HG03039 (cell line): ENCODE measurements around the gene BIRC5.

Experiments
- ATAC-seq: cut with Tn5 transposase; IDR thresholded peaks from one replicate; pipeline ENCODE4 v1.9.1; 2021; ENCODE audit warnings: mild to moderate bottlenecking, moderate library complexity; ENCODE audit not compliant: unreplicated experiment

The BIRC5 gene

DNA sequence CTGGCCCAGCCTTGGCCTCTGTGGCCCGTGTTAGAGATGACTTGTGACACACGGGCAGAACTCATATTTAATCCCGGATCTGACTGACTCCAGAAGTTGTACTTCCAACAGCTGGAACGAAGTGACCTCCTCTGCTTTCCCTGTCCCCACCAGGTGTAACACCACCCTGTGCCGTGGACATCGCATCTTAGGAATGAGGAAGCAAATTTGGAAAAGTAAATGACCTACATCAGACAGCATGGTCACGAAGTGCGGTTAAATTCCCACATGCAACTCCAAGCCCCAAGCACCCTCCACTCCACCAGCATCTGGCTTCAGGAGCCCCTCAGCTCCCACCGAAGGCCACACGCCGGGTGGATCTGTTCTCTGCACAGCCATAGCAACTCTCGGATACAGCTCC lies 30.1 kb upstream of the BIRC5 start:
- ATAC-seq: no peak

DNA sequence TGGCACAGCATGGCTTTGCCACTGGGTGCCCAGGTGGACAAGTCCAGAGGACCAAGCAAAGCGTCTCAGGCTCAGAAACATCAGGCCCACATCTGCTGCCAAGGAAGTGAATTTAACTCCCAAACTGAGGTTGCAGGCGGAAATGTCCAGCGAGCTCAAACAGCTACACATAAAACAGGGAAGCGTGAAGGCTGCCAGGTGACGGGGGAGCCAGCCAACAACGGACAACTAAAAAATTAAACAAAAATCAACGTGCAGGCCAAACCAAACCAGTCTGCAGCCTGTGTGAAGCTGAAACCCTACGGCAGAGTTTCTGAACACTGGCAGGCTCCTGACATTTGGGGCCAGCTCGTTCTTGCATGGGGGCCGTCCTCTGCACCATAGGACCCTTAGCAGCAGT lies 29.7 kb upstream of the BIRC5 start:
- no peak for ATAC-seq

DNA sequence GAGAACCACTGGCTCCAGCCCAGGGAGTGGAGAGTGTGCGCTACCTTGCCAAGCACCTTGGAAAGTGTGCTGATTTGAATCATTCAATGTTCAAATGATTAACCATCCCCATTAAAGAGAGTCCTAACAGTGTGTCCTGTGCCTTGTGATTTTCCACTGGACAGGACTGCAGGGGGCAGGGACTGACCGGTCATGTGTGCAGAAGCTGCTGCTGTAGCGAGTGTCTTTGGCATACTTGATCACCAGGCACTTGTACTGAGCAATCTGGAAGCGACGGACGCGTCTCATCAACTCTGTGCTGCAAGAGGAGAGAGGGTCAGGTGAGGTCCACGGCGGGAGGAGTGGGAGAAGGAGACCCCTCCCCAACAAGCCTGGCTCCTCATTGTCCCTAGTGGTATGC lies 29.2 kb upstream of the BIRC5 start:
- no peak for ATAC-seq

DNA sequence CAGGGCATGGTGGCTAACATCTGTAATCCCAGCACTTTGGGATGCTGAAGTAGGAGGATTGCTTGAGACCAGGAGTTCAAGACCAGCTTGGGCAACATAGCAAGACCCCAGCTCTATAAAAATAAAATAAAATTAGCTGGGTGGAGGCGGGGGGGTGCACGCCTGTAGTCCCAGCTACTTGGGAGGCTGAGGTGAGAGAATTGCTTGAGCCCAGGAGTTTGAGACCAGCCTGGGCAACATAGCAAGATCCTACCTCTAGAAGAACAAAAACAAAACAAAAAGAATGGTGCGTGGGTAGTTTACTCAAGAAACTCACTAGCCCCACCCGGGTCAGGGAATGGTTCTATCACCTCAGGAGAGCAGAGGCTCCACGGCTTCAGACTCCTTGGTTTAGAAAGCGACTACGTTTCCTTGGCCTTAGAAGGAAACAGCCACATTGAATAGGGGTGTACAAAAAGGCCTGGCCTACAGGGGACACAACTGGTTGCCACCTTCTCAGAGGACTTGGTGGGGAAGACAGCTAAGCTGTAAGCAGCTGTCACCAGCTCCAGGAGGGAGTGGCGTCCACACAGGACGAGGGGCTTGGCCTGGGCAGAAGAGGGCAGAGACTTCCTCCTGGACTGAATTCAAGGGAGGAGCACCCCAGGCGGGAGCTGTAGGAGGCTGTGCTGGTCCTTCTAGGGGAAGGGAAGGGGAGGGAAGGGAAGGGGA lies 27.9 kb upstream of the BIRC5 start:
- no peak for ATAC-seq

DNA sequence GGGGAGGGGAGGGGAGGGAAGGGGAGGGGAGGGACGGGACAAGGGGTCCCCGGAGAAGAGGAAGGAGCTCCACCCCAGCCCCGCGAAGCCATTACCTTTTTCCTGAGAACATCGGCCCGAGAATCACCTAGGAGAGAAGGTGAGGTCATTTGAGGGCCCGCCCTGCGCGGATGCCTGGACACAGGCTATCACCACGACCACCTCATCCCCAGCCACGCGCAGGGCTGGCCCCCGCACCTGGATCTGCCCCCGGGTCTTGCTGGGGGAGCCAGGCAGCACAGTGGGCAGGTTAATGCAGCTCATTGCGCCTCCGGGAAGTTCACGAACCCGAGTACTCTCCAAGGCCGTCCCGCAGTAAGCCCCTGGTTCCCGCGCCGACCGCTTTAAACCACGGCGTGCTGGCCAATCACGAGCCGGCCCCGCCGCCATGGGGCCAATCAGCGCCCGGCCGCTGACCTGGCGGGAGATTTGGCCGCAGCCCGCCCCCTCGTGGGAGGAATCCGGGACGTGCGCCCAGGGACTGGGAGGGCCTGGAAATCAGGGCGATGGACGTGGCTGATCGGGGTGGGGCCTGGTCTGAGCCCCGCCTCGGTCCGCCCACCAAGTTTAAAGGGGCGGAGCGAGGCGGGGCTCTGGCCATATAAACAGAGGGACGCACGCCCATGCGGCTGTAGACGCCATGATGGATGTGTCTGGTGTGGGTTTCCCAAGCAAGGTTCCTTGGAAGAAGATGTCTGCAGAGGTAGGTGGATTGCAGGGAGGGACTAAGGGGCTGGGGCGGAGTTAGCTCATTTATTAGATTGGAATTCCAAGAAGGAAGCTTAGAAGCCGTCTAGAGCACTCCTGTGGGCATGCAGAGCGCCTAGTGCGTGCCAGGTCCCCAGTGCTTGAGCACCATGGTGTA lies 27.1 kb upstream of the BIRC5 start, which contains the start of the genes AFMID and TK1:
Gene AFMID (plus strand): TSS at position 671 of the 904 bp plus-strand sequence. CDS start 9 bp downstream, at position 680.
Gene TK1 (minus strand): TSS at position 361 of the 904 bp plus-strand sequence. CDS start 58 bp downstream, at position 303.
- peak; percentile 79 for ATAC-seq

DNA sequence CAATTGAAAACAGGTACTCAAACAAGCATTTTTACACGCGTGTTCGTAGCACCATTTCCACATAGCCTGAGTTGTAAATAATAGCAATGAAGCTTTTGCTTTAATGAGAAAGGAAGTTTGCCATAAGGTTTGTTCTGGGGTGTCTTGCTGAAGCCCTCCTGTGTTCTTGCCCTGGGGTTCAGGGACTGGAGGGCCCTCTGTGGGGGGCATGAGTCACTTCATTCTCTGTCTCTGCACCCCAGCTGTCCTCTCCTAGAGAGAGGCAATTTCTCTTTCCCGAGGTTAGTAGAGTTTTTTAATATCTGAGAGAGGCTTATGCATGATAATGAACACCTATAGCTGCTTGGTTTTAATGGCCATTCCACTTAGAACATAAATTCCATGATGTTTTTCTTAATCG lies 17.3 kb upstream of the BIRC5 start:
- no peak for ATAC-seq

DNA sequence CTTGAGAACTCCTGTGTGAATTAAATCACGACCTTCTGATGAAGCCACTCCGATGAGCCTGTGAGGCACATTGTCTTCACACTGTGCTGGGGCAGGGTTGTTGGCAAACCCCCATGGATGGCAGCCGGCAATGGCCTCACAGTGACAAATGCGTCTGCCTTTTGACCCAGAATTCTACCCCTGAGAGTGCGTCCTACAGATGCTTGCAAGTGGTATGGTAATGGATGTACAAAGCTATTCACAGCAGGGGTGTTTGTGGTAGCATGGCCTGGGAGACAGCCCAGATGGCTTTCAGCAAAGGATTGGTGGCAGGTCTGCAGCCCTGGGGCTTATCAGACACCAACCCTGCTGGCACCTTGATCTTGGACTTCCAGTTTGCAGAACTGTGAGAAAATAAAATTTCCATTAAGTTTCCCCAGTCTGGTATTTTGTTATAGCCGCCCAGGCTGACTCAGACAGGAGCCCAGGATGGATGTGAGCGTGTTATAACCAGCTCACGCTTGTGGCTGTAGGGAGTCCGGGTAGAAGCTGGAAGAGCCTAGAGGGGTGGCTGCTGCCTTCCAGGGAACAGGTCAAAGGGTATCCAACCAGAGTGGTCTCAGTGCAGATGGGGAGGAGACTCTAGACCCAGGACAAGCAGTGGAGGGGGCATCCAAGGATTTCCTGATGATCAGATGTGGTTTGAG lies 16.8 kb upstream of the BIRC5 start:
- no peak for ATAC-seq

DNA sequence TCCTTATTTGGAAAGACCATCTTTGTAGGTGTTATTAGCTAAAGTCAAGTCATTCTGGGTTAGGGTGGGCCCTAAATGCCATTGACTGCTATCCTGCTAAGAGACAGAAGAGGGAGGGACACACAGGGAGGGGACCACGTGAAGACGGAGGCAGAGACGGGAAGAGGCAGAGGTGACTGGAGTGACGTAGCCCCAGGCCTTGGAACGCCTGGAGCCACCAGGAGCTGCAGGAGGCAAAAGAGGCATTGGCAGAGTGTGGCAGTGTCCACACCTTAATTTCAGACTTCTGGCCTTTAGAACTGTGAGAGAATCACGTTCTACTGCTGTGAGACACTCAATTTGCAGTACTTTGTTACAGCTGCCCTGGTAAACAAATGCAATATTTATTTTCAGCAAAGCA lies 13.6 kb upstream of the BIRC5 start:
- no peak for ATAC-seq

DNA sequence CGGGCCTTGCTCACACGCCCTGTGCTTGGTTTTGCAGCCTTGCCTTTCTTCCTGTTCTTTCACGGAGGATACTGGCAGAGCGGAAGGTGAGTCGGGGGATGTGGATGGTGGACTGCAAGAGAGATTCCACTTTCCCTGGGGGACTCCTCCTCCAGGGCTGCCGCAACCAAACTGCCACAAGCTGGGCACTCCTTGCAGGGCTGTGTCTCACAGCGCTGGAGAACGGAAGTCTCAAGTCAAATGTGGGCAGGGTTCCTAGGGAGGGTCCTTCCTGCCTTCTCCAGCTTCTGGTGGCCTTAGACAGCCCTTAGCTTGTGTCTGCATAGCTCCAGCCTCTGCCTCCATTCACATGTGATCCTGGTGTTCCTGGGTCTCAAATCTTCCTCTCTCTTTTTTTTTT lies 11.4 kb upstream of the BIRC5 start:
- ATAC-seq: no peak

DNA sequence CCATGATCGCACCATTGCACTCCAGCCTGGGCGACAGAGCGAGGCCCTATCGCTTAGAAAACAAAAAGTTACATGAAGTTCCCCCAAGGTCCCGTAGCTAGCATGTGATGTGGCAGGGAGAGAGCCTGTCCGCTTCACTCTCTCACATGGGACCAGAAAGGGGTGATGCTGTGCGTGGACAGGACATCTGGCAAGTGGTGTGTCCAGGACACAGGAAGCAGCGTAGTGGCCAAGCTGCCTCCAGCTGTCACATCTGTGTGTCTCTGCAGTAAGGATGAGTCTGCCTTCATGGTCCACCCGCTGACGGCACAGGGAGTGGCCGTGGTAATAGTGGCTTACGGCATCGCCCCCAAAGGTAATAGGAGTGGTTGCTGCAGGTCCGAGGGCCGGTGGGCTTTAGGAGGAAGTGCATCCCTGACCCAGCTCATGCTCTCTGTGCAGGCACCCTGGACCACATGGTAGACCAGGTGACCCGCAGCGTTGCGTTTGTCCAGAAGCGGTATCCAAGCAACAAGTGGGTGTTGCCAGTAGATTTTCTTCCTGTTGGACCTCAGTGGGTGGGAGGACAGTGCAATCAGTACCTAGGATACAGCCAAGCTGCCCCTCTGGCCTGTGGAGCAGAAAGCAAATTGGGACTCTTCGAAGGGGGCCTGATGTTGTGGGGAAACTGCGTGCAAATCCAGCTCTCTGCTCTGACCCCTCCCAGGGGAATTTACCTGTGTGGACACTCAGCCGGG lies 9.5 kb upstream of the BIRC5 start:
- ATAC-seq: no peak

DNA sequence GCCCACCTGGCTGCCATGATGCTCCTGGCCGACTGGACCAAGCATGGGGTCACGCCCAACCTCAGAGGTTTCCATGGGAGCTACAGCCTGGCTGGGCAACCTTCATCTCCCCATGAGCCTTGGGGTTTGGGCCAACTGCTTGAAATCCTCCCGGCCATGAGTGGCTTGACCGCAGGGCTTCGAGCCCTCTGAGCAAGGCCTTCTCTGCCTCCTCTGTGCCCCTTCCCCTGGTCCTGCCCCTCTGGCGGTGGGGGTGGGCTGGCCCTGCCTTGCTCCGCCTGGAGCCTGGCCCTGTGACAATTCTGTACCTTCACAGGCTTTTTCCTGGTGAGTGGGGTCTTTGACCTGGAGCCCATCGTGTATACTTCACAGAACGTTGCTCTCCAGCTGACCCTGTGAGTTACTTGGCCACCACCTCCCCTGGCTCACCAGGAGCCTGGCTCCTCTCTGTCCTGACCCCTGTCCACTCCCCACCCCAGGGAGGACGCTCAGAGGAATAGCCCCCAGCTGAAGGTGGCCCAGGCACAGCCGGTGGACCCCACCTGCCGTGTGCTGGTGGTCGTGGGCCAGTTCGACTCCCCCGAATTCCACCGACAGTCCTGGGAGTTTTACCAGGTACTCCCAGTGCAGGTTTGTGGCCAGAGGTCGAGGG lies 8.8 kb upstream of the BIRC5 start:
- no peak for ATAC-seq

DNA sequence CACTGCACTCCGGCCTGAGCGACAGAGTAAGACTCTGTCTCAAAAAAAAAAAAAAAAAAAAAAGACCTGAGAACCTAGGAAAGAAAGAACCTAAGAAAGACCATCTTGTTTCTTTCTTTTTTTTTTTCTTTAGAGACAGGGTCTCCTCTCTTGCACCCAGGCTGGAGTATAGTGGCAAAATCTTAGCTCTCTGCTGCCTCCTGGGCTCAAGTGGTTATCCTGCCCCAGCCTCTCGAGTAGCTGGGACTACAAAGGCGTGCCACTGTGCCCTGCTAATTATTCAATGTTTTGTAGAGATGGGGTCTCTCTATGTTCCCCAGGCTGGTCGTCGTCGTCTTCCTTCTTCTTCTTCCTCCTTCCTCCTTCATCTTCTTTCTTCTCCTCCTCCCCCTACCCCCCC lies 7.8 kb upstream of the BIRC5 start:
- no peak for ATAC-seq

DNA sequence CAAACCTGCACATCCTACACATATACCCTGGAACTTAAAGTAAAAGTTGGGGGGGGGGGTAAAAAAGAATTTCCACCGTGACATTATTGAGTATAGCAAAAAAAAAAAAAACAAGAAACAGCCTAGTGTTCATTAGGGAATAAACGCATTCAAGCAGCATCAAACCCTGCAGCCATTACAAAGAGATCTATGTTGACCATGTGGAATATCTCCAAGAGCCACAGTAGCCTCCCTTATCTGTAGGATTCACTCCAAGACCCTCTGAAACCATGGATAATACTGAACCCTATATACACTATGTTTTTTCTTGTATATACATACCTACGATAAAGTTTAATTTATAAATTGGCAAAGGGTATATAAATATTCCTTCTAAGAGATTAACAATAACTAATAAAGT lies 5.6 kb upstream of the BIRC5 start:
- ATAC-seq: no peak

DNA sequence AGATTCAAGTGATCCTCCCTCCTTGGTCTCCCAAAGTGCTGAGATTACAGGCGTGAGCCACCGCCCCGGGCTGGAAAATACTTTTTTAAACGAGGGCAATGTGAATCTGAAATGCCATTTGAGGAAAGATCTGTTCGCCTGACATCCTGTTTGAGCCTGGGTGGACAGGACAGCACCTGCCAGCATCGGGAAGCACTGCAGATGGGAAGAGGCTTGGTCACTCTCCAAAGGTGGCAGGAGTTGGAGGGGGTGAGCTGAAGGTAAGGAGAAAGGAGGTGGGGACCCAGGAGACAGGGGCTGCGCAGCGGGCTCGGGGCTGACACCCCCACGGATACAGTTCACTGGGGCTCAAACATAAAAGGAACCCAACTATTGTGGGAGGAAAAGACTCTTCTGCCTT lies 3.9 kb upstream of the BIRC5 start:
- ATAC-seq: no peak

DNA sequence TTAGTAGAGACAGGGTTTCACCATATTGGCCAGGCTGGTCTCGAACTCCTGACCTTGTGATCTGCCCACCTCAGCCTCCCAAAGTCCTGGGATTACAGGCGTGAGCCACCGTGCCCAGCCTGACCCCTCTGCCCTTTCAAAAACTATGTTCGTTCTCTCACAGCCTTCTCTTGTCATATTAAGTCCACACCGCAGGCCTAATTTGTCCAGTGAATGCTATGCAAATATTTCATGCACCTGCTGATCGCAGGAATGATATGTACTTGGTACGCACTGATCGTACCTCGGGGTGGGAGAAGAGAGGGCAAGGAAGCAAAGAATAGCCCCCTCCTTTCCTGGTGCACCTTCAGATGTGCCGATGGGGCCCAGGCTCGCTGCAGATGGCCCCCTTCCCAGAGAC lies 3.0 kb upstream of the BIRC5 start:
- no peak for ATAC-seq

DNA sequence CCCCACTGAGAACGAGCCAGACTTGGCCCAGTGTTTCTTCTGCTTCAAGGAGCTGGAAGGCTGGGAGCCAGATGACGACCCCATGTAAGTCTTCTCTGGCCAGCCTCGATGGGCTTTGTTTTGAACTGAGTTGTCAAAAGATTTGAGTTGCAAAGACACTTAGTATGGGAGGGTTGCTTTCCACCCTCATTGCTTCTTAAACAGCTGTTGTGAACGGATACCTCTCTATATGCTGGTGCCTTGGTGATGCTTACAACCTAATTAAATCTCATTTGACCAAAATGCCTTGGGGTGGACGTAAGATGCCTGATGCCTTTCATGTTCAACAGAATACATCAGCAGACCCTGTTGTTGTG lies 631 bp downstream of the BIRC5 start:
- no peak for ATAC-seq

DNA sequence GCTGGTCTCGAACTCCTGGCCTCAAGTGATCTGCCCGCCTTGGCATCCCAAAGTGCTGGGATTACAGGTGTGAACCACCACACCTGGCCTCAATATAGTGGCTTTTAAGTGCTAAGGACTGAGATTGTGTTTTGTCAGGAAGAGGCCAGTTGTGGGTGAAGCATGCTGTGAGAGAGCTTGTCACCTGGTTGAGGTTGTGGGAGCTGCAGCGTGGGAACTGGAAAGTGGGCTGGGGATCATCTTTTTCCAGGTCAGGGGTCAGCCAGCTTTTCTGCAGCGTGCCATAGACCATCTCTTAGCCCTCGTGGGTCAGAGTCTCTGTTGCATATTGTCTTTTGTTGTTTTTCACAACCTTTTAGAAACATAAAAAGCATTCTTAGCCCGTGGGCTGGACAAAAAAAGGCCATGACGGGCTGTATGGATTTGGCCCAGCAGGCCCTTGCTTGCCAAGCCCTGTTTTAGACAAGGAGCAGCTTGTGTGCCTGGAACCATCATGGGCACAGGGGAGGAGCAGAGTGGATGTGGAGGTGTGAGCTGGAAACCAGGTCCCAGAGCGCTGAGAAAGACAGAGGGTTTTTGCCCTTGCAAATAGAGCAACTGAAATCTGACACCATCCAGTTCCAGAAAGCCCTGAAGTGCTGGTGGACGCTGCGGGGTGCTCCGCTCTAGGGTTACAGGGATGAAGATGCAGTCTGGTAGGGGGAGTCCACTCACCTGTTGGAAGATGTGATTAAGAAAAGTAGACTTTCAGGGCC lies 5.5 kb downstream of the BIRC5 start:
- ATAC-seq: no peak

DNA sequence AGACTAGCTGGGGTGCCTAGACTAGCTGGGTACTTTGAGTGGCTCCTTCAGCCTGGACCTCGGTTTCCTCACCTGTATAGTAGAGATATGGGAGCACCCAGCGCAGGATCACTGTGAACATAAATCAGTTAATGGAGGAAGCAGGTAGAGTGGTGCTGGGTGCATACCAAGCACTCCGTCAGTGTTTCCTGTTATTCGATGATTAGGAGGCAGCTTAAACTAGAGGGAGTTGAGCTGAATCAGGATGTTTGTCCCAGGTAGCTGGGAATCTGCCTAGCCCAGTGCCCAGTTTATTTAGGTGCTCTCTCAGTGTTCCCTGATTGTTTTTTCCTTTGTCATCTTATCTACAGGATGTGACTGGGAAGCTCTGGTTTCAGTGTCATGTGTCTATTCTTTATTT lies 9.0 kb downstream of the BIRC5 start:
- ATAC-seq: no peak

DNA sequence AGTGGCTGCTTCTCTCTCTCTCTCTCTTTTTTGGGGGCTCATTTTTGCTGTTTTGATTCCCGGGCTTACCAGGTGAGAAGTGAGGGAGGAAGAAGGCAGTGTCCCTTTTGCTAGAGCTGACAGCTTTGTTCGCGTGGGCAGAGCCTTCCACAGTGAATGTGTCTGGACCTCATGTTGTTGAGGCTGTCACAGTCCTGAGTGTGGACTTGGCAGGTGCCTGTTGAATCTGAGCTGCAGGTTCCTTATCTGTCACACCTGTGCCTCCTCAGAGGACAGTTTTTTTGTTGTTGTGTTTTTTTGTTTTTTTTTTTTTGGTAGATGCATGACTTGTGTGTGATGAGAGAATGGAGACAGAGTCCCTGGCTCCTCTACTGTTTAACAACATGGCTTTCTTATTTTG lies 9.7 kb downstream of the BIRC5 start:
- no peak for ATAC-seq
